Keratinocyte (primary cell): ENCODE measurements around the gene ITGB3. TPM values are rescaled to one million over a fixed set of nuclear protein-coding genes. Genes with fewer than 3 reads are reported as not detected.

Experiments
- DNase-seq: peaks from one replicate; pipeline ENCODE4 v3.0.0-alpha.2; 2011; ENCODE audit warnings: low read depth, missing footprints, low spot score
- FAIRE-seq: peaks from 2 replicates; lab custom pipeline; 2011; peaks lifted over from hg19 to GRCh38; lab: Jason Lieb, UNC
- H2AFZ ChIP-seq: 2 replicates; pipeline ENCODE4 v1.6.0; 2012; ENCODE audit warnings: low read length, control low read depth, inconsistent platforms; ENCODE audit not compliant: control insufficient read depth
- H3K27ac ChIP-seq: 2 replicates; pipeline ENCODE4 v1.5.1; 2011; ENCODE audit warnings: low read length; ENCODE audit not compliant: control insufficient read depth, insufficient read depth
- H3K27me3 ChIP-seq: 3 replicates; pipeline ENCODE4 v1.6.0; 2011; ENCODE audit warnings: low read length; ENCODE audit not compliant: control insufficient read depth, insufficient read depth; ENCODE audit errors: extremely low read depth
- H3K36me3 ChIP-seq, 2 experiments: 2 replicates in 1 of 2; 3 replicates in 1 of 2; pipeline ENCODE4 v1.5.1; 2011; ENCODE audit warnings: low read length in 2 of 2, mild to moderate bottlenecking in 1 of 2; ENCODE audit not compliant: control insufficient read depth in 2 of 2, insufficient read depth in 2 of 2; ENCODE audit errors: extremely low read depth in 1 of 2
- H3K4me1 ChIP-seq: 3 replicates; pipeline ENCODE4 v1.5.1; 2011; ENCODE audit warnings: low read length; ENCODE audit not compliant: control insufficient read depth, insufficient read depth; ENCODE audit errors: extremely low read depth
- H3K4me2 ChIP-seq: 3 replicates; pipeline ENCODE4 v1.6.0; 2011; ENCODE audit warnings: low read depth, low read length; ENCODE audit not compliant: control insufficient read depth, insufficient read depth; ENCODE audit errors: extremely low read depth
- H3K4me3 ChIP-seq, 3 experiments: fragments of 200-600 bp in 1 of 3; sonication (generic) in 1 of 3; 2 replicates in 2 of 3; 3 replicates in 1 of 3; pipeline ENCODE4 v1.5.1; 2011 to 2016; ENCODE audit warnings: low read length in 3 of 3, mild to moderate bottlenecking in 3 of 3, control low read depth in 2 of 3, inconsistent platforms in 1 of 3, low read depth in 1 of 3, mixed read lengths in 1 of 3, mixed run types in 1 of 3, moderate library complexity in 1 of 3; ENCODE audit not compliant: control insufficient read depth in 2 of 3, insufficient read depth in 2 of 3; ENCODE audit errors: extremely low read depth in 1 of 3
- H3K79me2 ChIP-seq: 2 replicates; pipeline ENCODE4 v1.6.0; 2012; ENCODE audit warnings: low read length; ENCODE audit not compliant: control insufficient read depth, insufficient read depth
- H3K9ac ChIP-seq: 3 replicates; pipeline ENCODE4 v1.6.0; 2011; ENCODE audit warnings: low read length; ENCODE audit not compliant: control insufficient read depth, insufficient read depth; ENCODE audit errors: extremely low read depth
- H3K9me1 ChIP-seq: 3 replicates; pipeline ENCODE4 v1.6.0; 2011; ENCODE audit warnings: low read length; ENCODE audit not compliant: control insufficient read depth, insufficient read depth; ENCODE audit errors: extremely low read depth
- H3K9me3 ChIP-seq: 2 replicates; pipeline ENCODE4 v1.5.1; 2012; ENCODE audit warnings: low read depth, low read length; ENCODE audit not compliant: control insufficient read depth
- H4K20me1 ChIP-seq: 3 replicates; pipeline ENCODE4 v1.6.0; 2011; ENCODE audit warnings: low read length; ENCODE audit not compliant: control insufficient read depth, insufficient read depth; ENCODE audit errors: extremely low read depth
- EZH2 ChIP-seq: IDR thresholded peaks from one replicate; pipeline ENCODE4 v1.6.1; 2012; ENCODE audit warnings: inconsistent platforms, mild to moderate bottlenecking, low read length, moderate library complexity
- dilution Hi-C: fragments of 300-500 bp; cut with MboI; formaldehyde crosslinking; loops from one replicate; pipeline ENCODE4 v1.7.0; 2020; ENCODE audit warnings: low sequenced_read_pairs; ENCODE audit not compliant: extremely low pct_ligation_motif_present
- polyA plus RNA-seq, 5 experiments: library from polyadenylated mRNA; depleted of rRNA in 3 of 5; stranded (reverse) in 3 of 5; stranded (forward) in 1 of 5; unstranded in 1 of 5; fragments of >200 nt; gene quantifications; 1 replicate in 1 of 5; 2 replicates in 3 of 5; 3 replicates in 1 of 5; pipeline versions ENCODE4 v1.2.1 to v1.2.3, GENCODE V29; 2011 to 2012; ENCODE audit warnings: missing spikeins in 2 of 5, low read depth in 1 of 5, low replicate concordance in 1 of 5
- TF ChIP-seq, protein P1 (sequence below), 3 experiments: IDR thresholded peaks in 1 of 3; conservative IDR thresholded peaks in 1 of 3; optimal IDR thresholded peaks in 1 of 3; 2 replicates in 2 of 3; 3 replicates in 1 of 3; pipeline versions ENCODE3 to v1.5.1; 2011; ENCODE audit warnings: low read length in 3 of 3, mild to moderate bottlenecking in 3 of 3, moderate library complexity in 2 of 3, control low read depth in 1 of 3, inconsistent platforms in 1 of 3; ENCODE audit not compliant: insufficient read depth in 2 of 3; ENCODE audit errors: extremely low read depth in 1 of 3

The ITGB3 gene
- polyA plus RNA-seq, 1 donor (not counting 4 experiments of a cell fraction or from before 2014, with no cell fraction given): not detected

DNA sequence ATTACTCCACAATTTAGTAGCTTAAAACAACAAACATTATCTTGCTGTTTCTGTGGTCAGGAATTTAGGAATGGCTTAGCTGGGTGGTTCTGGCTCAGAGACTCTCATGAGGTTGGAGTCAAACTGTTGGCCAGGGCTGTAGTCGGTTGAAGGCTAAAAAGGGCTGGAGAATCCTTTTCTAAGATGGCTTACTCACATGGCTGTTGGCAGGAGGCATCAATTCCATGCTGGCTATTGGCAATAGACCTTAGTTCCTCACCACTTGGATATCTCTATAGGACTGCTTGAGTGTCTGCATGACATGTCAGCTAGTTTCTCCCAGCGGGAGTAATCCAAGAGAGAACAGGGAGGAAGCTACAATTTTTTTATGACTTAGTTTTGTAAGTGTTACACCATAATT, 63.5 kb downstream of the ITGB3 start:
- dilution Hi-C loops: no loop called here
- no peak for FAIRE-seq
- no peak overlapping the region for H3K9ac ChIP-seq
- DNase-seq: no peak
- H3K79me2 ChIP-seq: no peaks in the 10 kb centered on the region
- no peaks in the 10 kb centered on the region for H3K9me3 ChIP-seq
- no peak for TF ChIP-seq EZH2
- no peaks in the 10 kb centered on the region for H3K9me1 ChIP-seq
- H3K27ac ChIP-seq: no peak overlapping the region
- no peaks in the 10 kb centered on the region for H4K20me1 ChIP-seq
- H2AFZ ChIP-seq: no peak overlapping the region
- no peaks in the 10 kb centered on the region for H3K36me3 ChIP-seq
- no peaks in the 10 kb centered on the region for H3K27me3 ChIP-seq
- H3K4me1 ChIP-seq: peaks cover 12% of the 10 kb centered on the region
- no peak overlapping the region for H3K4me2 ChIP-seq
- H3K4me3 ChIP-seq: no peak overlapping the region

DNA sequence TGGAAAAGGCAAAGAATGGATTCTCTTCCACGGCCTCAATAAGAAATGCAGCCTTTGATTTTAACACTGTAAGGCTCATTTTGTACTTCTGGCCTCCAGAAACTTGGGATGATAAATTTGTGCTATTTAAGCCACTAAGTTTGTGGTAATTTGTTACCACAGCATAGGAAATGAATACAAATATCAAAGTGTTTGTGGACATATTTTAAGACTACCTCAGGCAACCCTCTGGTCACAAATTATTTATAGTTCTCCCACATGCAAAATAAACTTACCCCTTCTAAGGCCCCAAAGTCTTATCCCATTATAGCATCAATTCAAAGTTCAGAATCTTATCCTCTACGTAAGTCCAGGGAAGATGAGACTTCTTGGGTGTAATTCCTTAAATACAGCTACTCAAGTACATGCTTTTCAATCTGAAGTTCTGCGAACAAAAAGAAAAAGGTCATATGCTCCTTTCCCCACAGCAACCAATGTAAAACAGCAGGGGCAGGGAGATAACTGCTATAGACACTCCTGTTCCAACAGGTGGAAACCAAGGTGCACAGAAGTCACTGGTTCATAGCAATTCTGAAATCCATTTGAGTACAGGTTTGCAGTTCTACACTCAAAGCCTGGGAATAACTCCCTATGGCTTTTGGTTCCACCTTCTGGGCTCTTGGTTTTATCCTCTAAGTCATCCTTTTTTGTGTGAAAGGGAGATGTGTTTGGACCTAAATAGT, 64.7 kb downstream of the ITGB3 start:
- Histone ChIP-seq H3K4me3 (no peak overlapping the region), H3K4me2 (no peak overlapping the region), H4K20me1 (no peaks in the 10 kb centered on the region), H3K9me1 (no peaks in the 10 kb centered on the region), H3K4me1 (peaks cover 12% of the 10 kb centered on the region), H3K9me3 (no peaks in the 10 kb centered on the region), H3K36me3 (no peaks in the 10 kb centered on the region), H3K27me3 (no peaks in the 10 kb centered on the region), H3K27ac (no peak overlapping the region), H2AFZ (no peak overlapping the region), H3K9ac (no peak overlapping the region), H3K79me2 (no peaks in the 10 kb centered on the region)
- dilution Hi-C loops: no loop called here
- FAIRE-seq: no peak
- no peak for TF ChIP-seq EZH2
- TF ChIP-seq, protein P1, sequence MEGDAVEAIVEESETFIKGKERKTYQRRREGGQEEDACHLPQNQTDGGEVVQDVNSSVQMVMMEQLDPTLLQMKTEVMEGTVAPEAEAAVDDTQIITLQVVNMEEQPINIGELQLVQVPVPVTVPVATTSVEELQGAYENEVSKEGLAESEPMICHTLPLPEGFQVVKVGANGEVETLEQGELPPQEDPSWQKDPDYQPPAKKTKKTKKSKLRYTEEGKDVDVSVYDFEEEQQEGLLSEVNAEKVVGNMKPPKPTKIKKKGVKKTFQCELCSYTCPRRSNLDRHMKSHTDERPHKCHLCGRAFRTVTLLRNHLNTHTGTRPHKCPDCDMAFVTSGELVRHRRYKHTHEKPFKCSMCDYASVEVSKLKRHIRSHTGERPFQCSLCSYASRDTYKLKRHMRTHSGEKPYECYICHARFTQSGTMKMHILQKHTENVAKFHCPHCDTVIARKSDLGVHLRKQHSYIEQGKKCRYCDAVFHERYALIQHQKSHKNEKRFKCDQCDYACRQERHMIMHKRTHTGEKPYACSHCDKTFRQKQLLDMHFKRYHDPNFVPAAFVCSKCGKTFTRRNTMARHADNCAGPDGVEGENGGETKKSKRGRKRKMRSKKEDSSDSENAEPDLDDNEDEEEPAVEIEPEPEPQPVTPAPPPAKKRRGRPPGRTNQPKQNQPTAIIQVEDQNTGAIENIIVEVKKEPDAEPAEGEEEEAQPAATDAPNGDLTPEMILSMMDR (optimal IDR thresholded peaks at IDR 0.05 in 1 of 3, IDR thresholded peaks at IDR 0.05 in 1 of 3, conservative IDR thresholded peaks at IDR 0.05 in 1 of 3; ENCODE audit: extremely low read depth in 1 of 3, insufficient read depth in 2 of 3, low read length in 3 of 3): peak in 1 of 3 experiments; percentile 10
- no peak for DNase-seq
